NOMO-1 treated with dmso at 0.1 percent for 144 hours (cell line): ENCODE results near the gene ACADVL.
A peak's percentile ranks its signal among the peaks of the same experiment; 100 is the strongest.
"Not testable (repeated sequence)": the region's sequence is repeated elsewhere in the genome, so short reads cannot be mapped to it uniquely, and the experiment has no call there.

ENCODE experiments used
- DNase-seq: peaks from one replicate; lab custom pipeline; 2025; ENCODE audit not compliant: unreplicated experiment; lab: John Stamatoyannopoulos, UW

ACADVL gene

GRCh38 chr17:7234083-7234951 is 14.6 kb downstream of the ACADVL start, which contains the start of gene DVL2:
DVL2 (minus strand) TSS chr17:7234517; CDS start chr17:7234262, 255 bp downstream.
- peak; percentile 97 for DNase-seq

GRCh38 chr17:7235693-7236665 is 16.2 kb downstream of the ACADVL start:
- DNase-seq: no peak

DNA sequence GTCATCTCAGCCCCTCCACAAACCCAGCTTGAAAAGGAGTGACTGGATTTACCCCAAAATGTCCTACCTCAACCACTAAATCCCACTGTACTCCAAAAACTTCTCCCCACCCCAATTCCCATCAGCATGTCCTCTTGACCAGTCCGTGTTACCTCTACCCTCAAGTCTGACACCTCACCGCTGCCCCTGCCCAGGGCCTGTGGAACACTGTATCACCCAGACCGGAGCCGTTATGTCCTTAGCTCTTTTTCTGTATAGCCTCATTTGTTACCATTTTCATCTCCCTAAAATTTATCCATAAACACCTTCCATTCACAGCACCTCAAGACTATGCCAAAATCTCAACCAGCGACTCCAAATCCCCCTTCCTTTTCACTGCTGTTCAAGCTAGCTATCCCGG is 17.1 kb downstream of the ACADVL start:
- no peak for DNase-seq

GRCh38 chr17:7237266-7237760 is 17.6 kb downstream of the ACADVL start:
- no peak for DNase-seq

- DNase-seq: no peak
Measured at GRCh38 chr17:7237761-7238419, 18.2 kb downstream of the ACADVL start.

DNA sequence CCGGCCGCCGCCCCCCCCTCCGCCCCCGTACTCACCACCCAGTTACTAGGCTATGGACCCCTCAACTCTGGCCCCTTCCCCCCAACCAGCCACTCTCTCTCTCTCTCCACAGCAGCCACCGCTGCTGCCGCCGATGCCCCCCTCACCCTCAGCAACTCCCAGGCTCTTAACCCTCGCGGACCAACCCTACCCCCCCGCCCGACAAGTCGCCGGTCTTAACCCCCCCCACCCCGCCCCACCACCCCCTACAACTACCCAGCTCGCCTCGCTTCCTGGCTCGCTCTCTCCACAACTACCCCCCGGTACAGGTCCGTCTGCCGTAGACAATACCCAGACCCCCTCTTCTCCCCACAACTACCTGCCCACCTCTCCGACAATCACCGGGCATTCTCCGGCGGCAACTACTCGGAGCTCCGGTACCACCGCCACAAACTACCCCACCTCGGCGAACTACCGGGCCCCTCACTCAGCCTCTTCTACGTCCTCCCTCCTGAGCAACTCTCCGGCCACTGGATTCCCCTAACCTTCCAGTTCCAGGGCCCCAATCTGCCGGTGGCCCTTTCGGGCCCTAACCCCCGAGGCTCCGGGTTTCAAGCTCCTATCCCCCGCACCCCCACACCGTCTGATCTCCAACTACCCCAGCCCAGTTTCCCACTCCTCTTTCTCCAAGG is 18.8 kb downstream of the ACADVL start:
- DNase-seq: no peak

DNA sequence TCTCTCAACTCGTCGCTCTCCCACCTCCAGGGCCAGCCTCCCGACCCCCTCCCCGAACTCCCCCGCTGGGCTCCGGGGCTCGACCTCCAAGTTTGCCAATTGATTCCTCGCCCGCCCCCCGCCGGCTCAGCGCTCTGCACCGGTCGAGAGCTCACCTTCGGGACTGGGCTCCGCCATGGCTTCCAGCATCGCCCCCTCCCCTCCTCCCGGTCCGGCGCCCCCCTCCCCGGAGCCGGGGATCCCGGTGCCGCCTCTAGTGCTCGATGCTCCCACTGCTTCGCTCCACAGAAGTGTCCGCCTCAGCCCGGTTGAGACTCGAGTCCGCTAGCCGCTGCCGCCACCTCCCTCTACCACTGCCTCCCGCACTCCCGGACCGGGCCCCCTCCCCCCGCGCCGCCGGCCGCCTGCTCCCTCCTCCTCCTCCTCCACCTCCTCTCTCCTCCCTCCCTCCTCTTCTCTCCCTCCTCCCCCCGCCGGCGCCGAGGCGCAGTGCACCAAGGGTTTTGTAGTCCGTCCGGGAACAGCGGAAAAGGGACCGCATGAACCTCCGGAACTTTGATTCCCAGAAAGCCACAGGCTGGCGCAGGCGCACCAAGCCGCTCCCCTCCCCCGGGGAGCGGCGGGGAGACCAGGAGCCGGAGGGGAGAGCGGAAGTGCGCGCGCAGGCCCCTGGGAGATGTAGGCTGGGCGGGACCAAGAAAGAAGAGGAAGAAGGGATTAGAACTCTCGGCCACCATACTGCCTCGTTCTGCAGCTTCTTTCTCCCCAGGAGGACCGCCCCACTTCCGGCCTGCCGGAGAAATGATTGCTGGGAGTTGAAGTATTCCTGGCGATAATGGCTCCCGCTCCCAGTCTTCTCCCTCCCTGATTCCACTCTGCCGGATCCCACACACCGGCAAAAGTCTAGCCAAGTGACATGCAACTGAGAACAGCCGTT is 19.6 kb downstream of the ACADVL start, which contains the start of gene PHF23:
TSS of gene PHF23 (minus strand) at position 367 of the 937 bp plus-strand sequence. CDS start at position 189, 178 bp downstream.
- peak; percentile 99 for DNase-seq

DNA sequence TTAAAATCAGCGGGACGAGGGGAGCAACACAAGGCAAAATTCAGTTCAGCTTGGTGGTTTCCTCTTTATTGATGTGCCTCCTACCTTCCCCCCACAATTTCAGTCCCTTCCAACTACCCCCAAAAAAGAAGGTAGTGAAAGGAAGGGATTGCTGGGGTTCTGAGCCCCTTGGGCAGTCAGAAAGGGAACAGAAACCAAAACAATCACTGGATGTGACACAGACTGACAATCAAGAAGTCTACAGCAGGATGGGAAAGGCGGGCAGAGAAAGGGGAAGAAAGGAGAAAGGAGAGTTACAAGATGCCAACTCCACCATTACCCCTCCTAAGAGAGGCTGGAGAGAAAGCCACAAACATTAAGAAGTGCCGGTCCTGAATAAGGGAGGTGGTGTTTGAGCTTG is 20.6 kb downstream of the ACADVL start:
- DNase-seq: peak; percentile 73

DNA sequence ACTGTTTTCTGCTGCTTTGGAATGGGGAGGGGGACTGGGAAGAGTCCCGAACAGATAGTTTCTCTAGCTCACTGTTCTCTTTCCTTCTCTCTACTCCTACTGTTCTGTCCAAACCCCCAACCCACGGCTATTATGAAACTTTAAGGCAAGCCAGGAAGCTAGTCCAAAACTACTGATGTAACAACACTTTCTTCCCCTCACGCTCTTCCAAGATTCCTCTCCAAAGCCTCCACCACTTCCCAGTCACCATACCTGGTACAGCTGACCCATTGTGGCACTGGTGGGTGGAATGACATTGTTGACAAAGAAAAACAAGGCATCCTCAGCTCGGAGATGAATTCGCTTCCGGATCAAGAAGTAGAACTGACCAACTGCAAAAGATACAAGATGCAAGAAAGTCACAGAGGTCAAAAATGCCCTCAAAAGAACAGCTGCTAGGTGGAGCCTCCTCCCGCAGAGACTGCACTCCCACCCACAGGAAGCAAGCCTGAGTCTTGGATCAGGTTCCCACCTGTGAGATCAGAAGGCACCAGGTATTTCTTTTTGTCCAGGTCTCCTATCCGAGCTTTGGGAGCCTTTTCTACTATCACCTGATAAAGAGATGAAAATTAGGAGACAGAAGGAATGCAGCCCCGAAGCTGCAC is 21.5 kb downstream of the ACADVL start:
- DNase-seq: no peak

DNA sequence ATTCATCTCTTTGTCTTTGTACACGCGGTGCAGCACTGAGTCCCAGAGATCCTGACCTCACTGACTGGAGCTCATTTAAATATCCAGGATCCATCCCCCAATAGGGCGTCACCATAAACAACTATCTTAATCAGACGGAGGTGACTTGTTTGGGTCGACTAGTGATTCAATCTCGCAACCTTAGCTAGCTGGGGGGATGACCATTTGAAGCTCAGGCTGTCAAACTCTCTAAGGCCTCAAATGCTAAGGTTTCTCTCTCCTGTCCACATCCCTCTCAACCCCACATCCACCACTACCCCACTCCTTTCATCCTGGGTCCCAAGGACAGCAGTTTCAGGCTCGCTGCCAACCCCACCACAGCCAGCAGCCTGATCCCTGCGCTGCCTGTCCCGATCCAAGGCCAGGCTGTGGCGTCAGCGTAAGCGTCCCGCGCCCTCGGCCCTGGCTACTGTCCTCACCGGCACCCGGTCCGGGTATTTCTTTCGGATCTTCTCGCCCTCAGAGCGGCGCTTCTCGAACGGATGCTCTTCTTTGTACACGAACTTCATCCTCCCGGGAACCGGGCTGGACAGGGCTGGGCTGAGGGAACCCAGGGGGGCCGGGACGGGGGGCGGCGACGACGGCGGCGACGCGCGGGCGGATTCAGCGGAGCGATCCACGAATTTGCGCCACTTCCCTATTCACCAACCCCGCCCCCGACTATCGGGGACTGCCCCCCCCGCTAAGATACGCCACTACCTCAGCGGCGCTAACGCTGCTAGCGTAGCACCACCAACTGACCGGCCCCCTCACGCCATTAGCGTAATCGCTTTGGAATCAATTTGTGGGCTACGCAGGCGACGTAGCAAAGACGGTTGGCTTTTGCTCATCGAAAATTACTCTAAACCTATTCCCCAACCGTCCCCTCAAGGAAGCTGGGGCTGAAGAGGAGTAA is 22.3 kb downstream of the ACADVL start, which contains the start of gene GABARAP:
TSS of gene GABARAP (minus strand) at position 667 of the 934 bp plus-strand sequence. CDS start at position 548, 119 bp downstream.
- DNase-seq: peak; percentile 47

GRCh38 chr17:7242717-7243452 is 23.1 kb downstream of the ACADVL start:
- DNase-seq: peak; percentile 89

- DNase-seq: no peak
Measured at GRCh38 chr17:7243453-7243729, 23.7 kb downstream of the ACADVL start.

DNA sequence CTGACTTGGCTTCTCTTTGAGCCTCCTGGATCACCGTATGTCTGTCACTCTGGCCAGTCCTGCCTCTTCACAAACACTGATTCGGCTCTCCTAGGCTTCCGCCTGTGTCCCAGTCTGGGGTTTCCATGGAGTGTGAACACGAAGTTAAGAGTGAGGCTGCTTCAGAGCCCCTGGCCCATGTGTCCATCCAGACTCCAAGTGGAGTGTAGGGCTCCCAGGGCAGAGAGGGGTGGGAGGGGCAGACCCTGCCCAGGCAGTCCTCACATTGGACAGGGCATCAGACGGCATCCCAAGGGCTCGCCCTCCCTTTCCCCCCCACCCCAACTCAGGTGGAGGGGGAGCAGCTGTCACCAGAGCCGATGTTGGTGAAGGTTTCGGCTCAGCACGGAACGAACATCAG is 24.1 kb downstream of the ACADVL start:
- DNase-seq: not testable (repeated sequence)

DNA sequence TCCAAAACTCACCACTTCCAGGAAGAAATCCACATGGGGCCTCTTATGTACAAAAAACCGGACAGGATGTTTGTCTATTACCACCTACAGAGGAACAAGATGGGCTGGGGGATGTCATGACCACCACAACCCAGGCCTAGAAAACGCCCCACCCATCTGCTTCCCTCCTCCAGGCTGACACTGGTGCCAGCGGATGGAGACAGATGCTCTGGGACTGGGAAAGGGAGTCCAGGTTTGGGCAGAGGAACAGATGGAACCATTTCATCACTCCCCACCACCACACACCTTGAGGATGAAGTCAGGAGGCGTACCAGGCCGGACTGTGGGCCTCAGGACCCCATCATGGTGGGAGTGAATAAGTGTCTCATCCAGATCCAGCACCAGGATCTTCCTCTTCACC is 27.0 kb downstream of the ACADVL start:
- no peak for DNase-seq

- no peak for DNase-seq
Measured at GRCh38 chr17:7248796-7249195, 29.1 kb downstream of the ACADVL start.

DNA sequence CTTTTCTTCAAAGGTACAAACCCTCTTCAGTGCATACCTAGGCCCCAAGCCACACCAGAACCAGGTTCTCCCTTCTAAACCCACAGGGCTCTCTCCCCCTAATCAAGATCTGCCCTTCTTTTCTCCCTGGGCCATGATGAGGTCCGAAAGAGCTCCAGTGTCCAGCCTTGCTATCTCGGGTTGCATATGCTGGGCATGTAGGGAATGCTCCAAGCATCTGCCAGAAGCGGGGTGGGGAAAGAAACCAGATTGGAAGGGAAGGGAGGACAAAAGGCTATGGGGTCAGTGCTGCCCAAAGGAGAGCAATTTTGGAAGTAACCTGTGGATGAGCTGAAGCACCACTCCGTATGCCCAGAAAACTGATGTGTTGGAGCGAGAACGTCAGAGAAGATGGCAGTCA is 29.5 kb downstream of the ACADVL start:
- DNase-seq: no peak

DNA sequence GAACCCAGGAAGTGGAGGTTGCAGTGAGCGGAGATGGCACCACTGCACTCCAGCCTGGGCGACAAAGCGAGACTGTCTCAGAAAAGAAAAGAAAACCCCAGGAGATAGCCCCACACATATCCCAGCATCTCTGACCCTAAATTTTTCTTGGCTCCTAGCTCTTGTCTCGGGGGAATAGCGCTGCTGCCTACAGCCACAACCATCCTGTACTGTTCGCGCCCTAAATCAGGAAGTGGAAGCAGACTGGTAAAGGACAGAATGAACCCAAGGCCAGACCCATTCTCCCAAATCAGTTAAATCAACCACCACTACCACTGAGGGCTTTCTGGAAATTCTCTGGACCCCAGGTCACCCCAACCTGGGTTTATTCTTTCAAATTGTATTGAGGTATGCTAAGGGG is 30.1 kb downstream of the ACADVL start:
- DNase-seq: peak; percentile 33
